ENCODE data around the gene HOXA3.

DNA sequence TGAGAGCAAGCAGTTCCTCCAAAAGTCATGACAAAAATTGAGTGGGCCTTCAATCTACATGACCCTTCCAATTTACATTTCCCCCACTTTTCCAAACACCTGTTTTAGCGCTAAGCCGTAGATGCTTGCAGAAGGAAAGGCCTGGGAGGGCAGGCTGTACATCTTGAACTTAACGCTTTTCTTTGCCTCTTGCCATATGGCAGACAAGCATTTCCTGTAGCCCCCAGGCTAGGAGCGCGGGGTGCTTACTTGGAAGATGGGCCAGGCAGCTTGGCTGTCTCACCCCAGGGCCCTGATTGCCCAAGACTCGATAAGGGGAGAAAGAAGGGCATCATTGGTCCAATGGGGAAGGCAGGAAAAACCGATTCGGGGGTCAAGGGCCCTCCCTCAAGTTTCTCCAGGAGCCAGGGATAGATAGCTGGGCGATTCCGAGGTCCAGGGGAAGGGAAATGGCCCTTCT is 20.0 kb upstream of the HOXA3 start:
- TF ChIP-seq BRCA1 (IDR thresholded peaks at IDR 0.05; ENCODE audit: low read depth, low read length) (no peak), YY1 (IDR thresholded peaks at IDR 0.05; ENCODE audit: low read depth, low read length) (no peak)
